Germinal center (tissue), 1 donor: ENCODE measurements around the gene SPAG6.
"Not testable (repeated sequence)": the region's sequence is repeated elsewhere in the genome, so short reads cannot be mapped to it uniquely, and the experiment has no call there.

Experiments used
- DNase-seq: peaks from one replicate; pipeline ENCODE4 v3.0.0; 2012; ENCODE audit warnings: mixed read lengths, low spot score

Gene SPAG6

GRCh38 chr10:22341190-22341925 is 3.9 kb upstream of the SPAG6 start:
- DNase-seq = no peak

- DNase-seq = no peak
Measured at GRCh38 chr10:22341926-22342196, 3.4 kb upstream of the SPAG6 start.

- DNase-seq = no peak
Measured at GRCh38 chr10:22342421-22342820, 2.9 kb upstream of the SPAG6 start.

- no peak for DNase-seq
Measured at GRCh38 chr10:22343731-22344130, 1.6 kb upstream of the SPAG6 start.

GRCh38 chr10:22344249-22344648 is 1.0 kb upstream of the SPAG6 start:
- peak; percentile 24 for DNase-seq

GRCh38 chr10:22344781-22345300 is 455 bp upstream of the SPAG6 start:
- no peak for DNase-seq

- DNase-seq = no peak
Measured at GRCh38 chr10:22346096-22346661, 883 bp downstream of the SPAG6 start.

GRCh38 chr10:22349755-22350154 is 4.5 kb downstream of the SPAG6 start:
- DNase-seq = no peak

GRCh38 chr10:22351131-22351703 is 5.9 kb downstream of the SPAG6 start:
- DNase-seq = no peak

GRCh38 chr10:22356324-22356873 is 11.1 kb downstream of the SPAG6 start:
- DNase-seq = no peak

- DNase-seq = not testable (repeated sequence)
Measured at GRCh38 chr10:22357770-22358169, 12.5 kb downstream of the SPAG6 start.

- DNase-seq = no peak
Measured at GRCh38 chr10:22363305-22363704, 18.0 kb downstream of the SPAG6 start.

- no peak for DNase-seq
Measured at GRCh38 chr10:22364407-22365140, 19.3 kb downstream of the SPAG6 start.

GRCh38 chr10:22365233-22365632 is 19.9 kb downstream of the SPAG6 start:
- peak; percentile 24 for DNase-seq

GRCh38 chr10:22365644-22366434 is 20.5 kb downstream of the SPAG6 start:
- no peak for DNase-seq

- DNase-seq = no peak
Measured at GRCh38 chr10:22366435-22366703, 21.1 kb downstream of the SPAG6 start.

GRCh38 chr10:22366771-22367170 is 21.5 kb downstream of the SPAG6 start:
- no peak for DNase-seq

- no peak for DNase-seq
Measured at GRCh38 chr10:22367471-22367870, 22.2 kb downstream of the SPAG6 start.

- no peak for DNase-seq
Measured at GRCh38 chr10:22368402-22368801, 23.1 kb downstream of the SPAG6 start.

- no peak for DNase-seq
Measured at GRCh38 chr10:22368981-22369380, 23.7 kb downstream of the SPAG6 start.

- no peak for DNase-seq
Measured at GRCh38 chr10:22369434-22370072, 24.3 kb downstream of the SPAG6 start.

GRCh38 chr10:22370320-22370719 is 25.0 kb downstream of the SPAG6 start:
- DNase-seq = no peak
